PFSK-1 (cell line): ENCODE measurements around the gene PGLYRP1.

Source experiments
- FOXP2 ChIP-seq: optimal IDR thresholded peaks from 2 replicates; pipeline ENCODE3; 2011; ENCODE audit warnings: borderline replicate concordance, control low read depth, inconsistent platforms; ENCODE audit not compliant: insufficient read depth; ENCODE audit errors: extremely low read length, extremely low read depth
- POLR2AphosphoS5 ChIP-seq: IDR thresholded peaks from 2 replicates; pipeline ENCODE4 v1.6.1; 2012; ENCODE audit warnings: low read depth, mild to moderate bottlenecking, control low read depth, low read length, moderate library complexity
- SIN3A ChIP-seq: IDR thresholded peaks from 2 replicates; pipeline ENCODE4 v1.6.1; 2012; ENCODE audit warnings: mild to moderate bottlenecking, low read length, moderate library complexity, borderline replicate concordance; ENCODE audit not compliant: insufficient read depth
- TAF1 ChIP-seq: IDR thresholded peaks from 2 replicates; pipeline ENCODE4 v1.6.1; 2012; ENCODE audit warnings: low read length, control low read depth, borderline replicate concordance; ENCODE audit not compliant: insufficient read depth
- TF ChIP-seq, protein P1 (sequence below), 2 experiments: IDR thresholded peaks; 2 replicates each; pipeline versions ENCODE4 v1.6.1 to v1.8.0; 2011 to 2012; ENCODE audit warnings: low read depth in 2 of 2, low read length in 2 of 2, control low read depth in 1 of 2, inconsistent platforms in 1 of 2, mild to moderate bottlenecking in 1 of 2, moderate library complexity in 1 of 2; ENCODE audit not compliant: insufficient read depth in 1 of 2

Gene PGLYRP1

DNA sequence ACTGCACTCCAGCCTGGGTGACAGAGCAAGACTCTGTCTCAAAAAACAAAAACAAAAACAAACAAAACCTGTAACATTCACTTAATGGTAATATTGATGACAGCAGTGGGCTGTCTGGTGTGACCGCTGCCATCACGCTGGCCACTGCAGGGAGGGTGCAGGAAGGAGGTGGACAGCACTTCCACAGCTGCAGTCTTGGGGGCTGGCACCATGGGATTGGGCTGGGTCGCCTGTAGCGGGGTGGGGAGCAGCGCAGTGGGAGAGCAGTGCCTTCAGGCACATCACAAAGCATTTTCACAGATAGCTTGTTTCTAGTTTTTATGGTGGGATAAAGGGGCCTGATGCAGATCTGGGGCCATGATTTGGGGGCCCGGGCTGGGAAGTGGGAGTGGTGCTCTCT, 12.7 kb upstream of the PGLYRP1 start:
- TF ChIP-seq POLR2AphosphoS5 (no peak), FOXP2 (no peak), SIN3A (no peak), TAF1 (no peak)
- TF ChIP-seq, protein P1, sequence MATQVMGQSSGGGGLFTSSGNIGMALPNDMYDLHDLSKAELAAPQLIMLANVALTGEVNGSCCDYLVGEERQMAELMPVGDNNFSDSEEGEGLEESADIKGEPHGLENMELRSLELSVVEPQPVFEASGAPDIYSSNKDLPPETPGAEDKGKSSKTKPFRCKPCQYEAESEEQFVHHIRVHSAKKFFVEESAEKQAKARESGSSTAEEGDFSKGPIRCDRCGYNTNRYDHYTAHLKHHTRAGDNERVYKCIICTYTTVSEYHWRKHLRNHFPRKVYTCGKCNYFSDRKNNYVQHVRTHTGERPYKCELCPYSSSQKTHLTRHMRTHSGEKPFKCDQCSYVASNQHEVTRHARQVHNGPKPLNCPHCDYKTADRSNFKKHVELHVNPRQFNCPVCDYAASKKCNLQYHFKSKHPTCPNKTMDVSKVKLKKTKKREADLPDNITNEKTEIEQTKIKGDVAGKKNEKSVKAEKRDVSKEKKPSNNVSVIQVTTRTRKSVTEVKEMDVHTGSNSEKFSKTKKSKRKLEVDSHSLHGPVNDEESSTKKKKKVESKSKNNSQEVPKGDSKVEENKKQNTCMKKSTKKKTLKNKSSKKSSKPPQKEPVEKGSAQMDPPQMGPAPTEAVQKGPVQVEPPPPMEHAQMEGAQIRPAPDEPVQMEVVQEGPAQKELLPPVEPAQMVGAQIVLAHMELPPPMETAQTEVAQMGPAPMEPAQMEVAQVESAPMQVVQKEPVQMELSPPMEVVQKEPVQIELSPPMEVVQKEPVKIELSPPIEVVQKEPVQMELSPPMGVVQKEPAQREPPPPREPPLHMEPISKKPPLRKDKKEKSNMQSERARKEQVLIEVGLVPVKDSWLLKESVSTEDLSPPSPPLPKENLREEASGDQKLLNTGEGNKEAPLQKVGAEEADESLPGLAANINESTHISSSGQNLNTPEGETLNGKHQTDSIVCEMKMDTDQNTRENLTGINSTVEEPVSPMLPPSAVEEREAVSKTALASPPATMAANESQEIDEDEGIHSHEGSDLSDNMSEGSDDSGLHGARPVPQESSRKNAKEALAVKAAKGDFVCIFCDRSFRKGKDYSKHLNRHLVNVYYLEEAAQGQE (IDR thresholded peaks at IDR 0.05; ENCODE audit: insufficient read depth in 1 of 2, low read depth in 2 of 2, low read length in 2 of 2), result no peak

DNA sequence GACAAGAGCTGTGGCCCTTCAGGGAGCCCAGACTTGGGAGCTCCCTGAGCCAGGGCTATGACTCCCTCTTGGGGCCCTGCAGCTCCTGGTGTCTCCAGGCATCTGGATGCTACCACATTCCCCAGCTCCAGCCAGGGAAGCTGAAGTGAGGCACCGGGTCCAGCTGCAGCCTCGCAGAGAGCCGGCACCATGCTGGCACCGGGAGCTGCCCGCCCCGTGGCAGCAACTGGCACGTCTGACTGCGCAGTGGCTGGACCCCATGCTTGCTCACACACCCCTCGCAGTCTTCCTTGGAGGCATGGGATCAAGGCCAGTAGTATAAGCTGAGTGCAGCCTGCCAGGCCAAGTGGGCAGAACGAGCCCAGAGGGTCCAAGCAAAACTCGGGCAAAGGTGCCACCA, 10.5 kb upstream of the PGLYRP1 start:
- TF ChIP-seq TAF1, result no peak
- TF ChIP-seq SIN3A, result no peak
- no peak for TF ChIP-seq POLR2AphosphoS5
- no peak for TF ChIP-seq FOXP2
- TF ChIP-seq, protein P1 (IDR thresholded peaks at IDR 0.05; ENCODE audit: insufficient read depth in 1 of 2, low read depth in 2 of 2, low read length in 2 of 2), result no peak

DNA sequence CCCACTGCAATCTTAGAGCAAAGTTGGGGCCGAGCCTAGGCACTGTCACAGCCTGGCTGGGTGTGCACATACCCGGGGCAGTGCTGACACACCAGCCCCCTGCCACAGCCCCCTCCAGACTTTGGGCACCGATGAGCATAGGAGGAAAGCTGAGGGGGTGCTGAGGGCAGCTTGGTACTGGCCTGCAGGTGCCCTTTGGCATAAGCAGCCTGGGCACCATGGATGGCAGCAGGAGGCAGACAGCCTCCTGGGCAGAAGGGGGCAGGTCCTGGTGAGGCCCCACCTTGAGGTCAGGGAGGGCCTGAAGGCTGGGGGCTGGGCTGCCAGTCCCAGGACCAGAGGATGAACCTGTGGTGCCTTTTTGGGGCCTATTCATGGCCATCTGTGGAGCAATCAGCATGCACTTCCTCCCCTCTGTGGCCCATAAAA, 9.8 kb upstream of the PGLYRP1 start:
- TF ChIP-seq POLR2AphosphoS5, result no peak
- TF ChIP-seq, protein P1 (IDR thresholded peaks at IDR 0.05; ENCODE audit: insufficient read depth in 1 of 2, low read depth in 2 of 2, low read length in 2 of 2), result no peak
- TF ChIP-seq SIN3A, result no peak
- no peak for TF ChIP-seq TAF1
- TF ChIP-seq FOXP2, result no peak

DNA sequence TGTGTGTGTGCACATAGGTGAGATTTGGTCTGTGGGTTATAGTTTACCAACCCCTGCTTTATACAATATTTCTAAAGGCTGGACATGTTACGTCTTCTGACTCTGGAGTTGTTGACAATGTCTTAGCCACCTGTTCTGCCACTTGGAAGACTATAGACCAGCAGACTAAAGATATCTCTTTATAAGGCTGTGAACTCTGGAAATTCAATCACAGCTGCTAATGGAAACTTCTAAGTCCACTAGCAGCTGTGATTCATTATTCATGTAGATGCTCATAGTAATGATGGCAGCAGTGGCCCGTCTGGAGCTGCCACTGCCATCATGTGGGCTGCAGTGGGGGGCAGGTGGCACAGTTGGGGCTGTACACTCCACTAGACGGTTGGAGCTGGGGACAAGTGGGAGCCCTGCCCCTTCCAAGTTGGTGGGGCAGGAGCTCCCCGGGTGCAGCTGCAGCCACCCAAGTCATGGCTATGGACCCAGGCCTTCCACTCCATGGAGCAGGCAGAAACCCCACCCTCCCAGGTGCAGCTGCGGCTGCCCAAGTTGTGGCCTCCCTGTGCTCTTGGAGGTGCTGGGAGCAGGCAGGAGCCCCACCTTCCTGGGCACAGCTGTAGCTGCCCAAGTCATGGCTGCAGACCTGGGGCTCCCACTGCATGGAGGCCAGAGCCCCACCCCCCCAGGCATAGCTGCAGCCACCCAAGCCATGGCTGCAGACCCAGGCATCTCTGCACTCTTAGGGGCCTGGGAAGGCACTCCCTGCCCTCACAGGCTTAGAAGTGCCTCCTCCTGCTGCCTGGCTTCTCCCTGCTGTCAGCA, 9.1 kb upstream of the PGLYRP1 start:
- TF ChIP-seq TAF1 (no peak), SIN3A (no peak), POLR2AphosphoS5 (no peak), FOXP2 (no peak)
- TF ChIP-seq, protein P1 (IDR thresholded peaks at IDR 0.05; ENCODE audit: insufficient read depth in 1 of 2, low read depth in 2 of 2, low read length in 2 of 2), result no peak
